ENCODE results near the gene SIPA1L3. TPM values are rescaled to one million over a fixed set of nuclear protein-coding genes. Genes with fewer than 3 reads are reported as not detected.
"Not testable (repeated sequence)": the region's sequence is repeated elsewhere in the genome, so short reads cannot be mapped to it uniquely, and the experiment has no call there.

The SIPA1L3 gene
- total RNA-seq, 4 donors from 2014 or later, result 50.0 to 69.8 (median 53.6) TPM

GRCh38 chr19:38023671-38024541 is 116.9 kb downstream of the SIPA1L3 start:
- DNase-seq (ENCODE audit: low spot score in 2 of 2), result no peak
- TF ChIP-seq CTCF (IDR thresholded peaks at IDR 0.05), result no peak
- no peak for TF ChIP-seq POLR2A (IDR thresholded peaks at IDR 0.05)
- 72 to 75% methylated on average over 12 of the region's 12 CpGs for WGBS, 2 donors
- H3K4me3 ChIP-seq (ENCODE audit: low read depth, poor library complexity, severe bottlenecking), result no peak overlapping the region
- intact Hi-C loops (cut with DNase I; ENCODE audit: low total_unique reads), result no loop called here

- intact Hi-C loops (cut with DNase I; ENCODE audit: low total_unique reads), result no loop called here
- no peak overlapping the region for H3K4me3 ChIP-seq (ENCODE audit: low read depth, poor library complexity, severe bottlenecking)
- TF ChIP-seq CTCF (IDR thresholded peaks at IDR 0.05), result no peak
- no peak for TF ChIP-seq POLR2A (IDR thresholded peaks at IDR 0.05)
- DNase-seq (ENCODE audit: low spot score in 2 of 2), result no peak
- 67 to 79% methylated on average over 21 to 22 of the region's 22 CpGs for WGBS, 2 donors
These were observed 118.2 kb downstream of the SIPA1L3 start for GRCh38 chr19:38024992-38025908.

GRCh38 chr19:38025909-38026307 is 118.9 kb downstream of the SIPA1L3 start:
- no peak for TF ChIP-seq POLR2A (IDR thresholded peaks at IDR 0.05)
- TF ChIP-seq CTCF (IDR thresholded peaks at IDR 0.05), result no peak

GRCh38 chr19:38028913-38029510 is 122.0 kb downstream of the SIPA1L3 start:
- no peak overlapping the region for H3K4me3 ChIP-seq (ENCODE audit: low read depth, poor library complexity, severe bottlenecking)
- TF ChIP-seq POLR2A (IDR thresholded peaks at IDR 0.05) (no peak), CTCF (IDR thresholded peaks at IDR 0.05) (no peak)
- intact Hi-C loops (cut with DNase I; ENCODE audit: low total_unique reads), result no loop called here
- 70 to 76% methylated on average over 6 of the region's 6 CpGs for WGBS, 2 donors
- no peak for DNase-seq (ENCODE audit: low spot score in 2 of 2)

More at GRCh38 chr19:38025909-38026307, 118.9 kb downstream of the SIPA1L3 start:
- no peak overlapping the region for H3K4me3 ChIP-seq (ENCODE audit: low read depth, poor library complexity, severe bottlenecking)
- WGBS, 2 donors, result 51 to 71% methylated on average over 2 of the region's 2 CpGs
- DNase-seq (ENCODE audit: low spot score in 2 of 2), result no peak
- intact Hi-C loops (cut with DNase I; ENCODE audit: low total_unique reads), result no loop called here

- 96 to 99% methylated on average over 8 of the region's 8 CpGs for WGBS, 2 donors
- DNase-seq (ENCODE audit: low spot score in 2 of 2); H3K4me3 ChIP-seq (ENCODE audit: low read depth, poor library complexity, severe bottlenecking); intact Hi-C loops (cut with DNase I; ENCODE audit: low total_unique reads): not testable (repeated sequence)
These were observed 123.0 kb downstream of the SIPA1L3 start for GRCh38 chr19:38030001-38030400.

Measured in lower leg skin (tissue), 4 donors.